ENCODE data around the gene C19orf53. TPM values are rescaled to one million over a fixed set of nuclear protein-coding genes. Genes with fewer than 3 reads are reported as not detected.
A peak's percentile ranks its signal among the peaks of the same experiment; 100 is the strongest.

The C19orf53 gene
- total and polyA plus RNA-seq, 2 of the 13 experiments (the other 11 are each of a cell fraction or from before 2014, with no cell fraction given) = 129 to 130 TPM

DNA sequence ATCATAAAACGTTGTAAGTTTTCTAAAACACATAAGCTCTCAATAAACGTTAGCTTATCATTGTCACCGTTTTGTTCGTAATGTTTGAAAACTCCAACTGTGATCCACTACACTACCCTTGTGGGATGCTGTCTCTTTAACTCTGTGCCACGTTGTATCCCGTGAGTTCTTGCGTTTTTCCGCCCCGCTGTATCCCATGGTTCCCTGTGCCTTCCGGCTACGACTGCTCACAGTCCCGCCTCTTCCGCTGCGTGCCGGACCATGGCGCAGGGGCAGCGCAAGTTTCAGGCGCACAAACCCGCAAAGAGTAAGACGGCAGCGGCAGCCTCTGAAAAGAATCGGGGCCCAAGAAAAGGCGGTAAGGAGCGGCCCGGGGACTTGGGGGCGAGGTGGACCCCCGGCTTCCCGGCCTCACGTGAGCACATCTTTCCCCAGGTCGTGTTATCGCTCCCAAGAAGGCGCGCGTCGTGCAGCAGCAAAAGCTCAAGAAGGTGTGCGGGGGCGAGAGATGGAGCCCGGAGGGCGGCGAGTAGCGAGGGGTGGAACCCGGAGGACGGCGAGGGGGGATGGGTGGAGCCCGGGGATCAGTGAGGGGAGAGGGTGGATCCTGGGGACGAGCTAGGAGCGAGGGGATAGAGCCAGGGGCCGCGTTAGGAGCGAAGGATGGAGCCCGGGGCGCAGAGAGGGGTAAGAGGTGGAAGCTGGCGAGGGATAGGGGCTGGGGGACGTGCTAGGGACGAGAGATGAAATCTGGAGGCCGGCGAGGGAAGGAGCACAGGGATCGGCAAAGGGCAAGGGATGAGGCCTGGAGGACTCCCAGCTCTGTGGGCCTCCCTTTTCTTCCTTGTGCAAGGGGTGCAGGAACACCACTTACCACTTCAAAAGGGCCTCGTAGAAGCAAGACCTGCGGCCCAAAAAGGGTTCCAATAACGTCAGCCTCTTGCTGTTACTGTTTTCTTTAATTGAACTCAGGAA lies at the start of gene C19orf53 (continued):
- TF ChIP-seq MIER2 (CRISPR knock-in tag; IDR thresholded peaks at IDR 0.05) (no peak), NR1H2 (CRISPR knock-in tag; IDR thresholded peaks at IDR 0.05; ENCODE audit: borderline replicate concordance, low read depth) (no peak; the same call in 1 of the 2 replicates), ZNF616 (CRISPR knock-in tag; IDR thresholded peaks at IDR 0.05; ENCODE audit: low read depth) (peak; percentile 42), ZNF644 (CRISPR knock-in tag; IDR thresholded peaks at IDR 0.05; ENCODE audit: low read depth) (no peak), ZNF296 (CRISPR knock-in tag; conservative IDR thresholded peaks at IDR 0.05) (no peak), IKZF1 (IDR thresholded peaks at IDR 0.05) (no peak), SMAD3 (CRISPR knock-in tag; IDR thresholded peaks at IDR 0.05) (peak; percentile 99), KLF15 (CRISPR knock-in tag; IDR thresholded peaks at IDR 0.05; ENCODE audit: borderline replicate concordance) (no peak; the same call in 1 of the 2 replicates), SALL2 (CRISPR knock-in tag; IDR thresholded peaks at IDR 0.05) (peak; percentile 96), ZMAT3 (CRISPR knock-in tag; conservative IDR thresholded peaks at IDR 0.05) (no peak; the same call in 1 of the 2 replicates), NBN (conservative IDR thresholded peaks at IDR 0.05) (no peak), ZKSCAN5 (CRISPR knock-in tag; IDR thresholded peaks at IDR 0.05) (peak; percentile 65; the same call in 1 of the 2 replicates), MXI1 (IDR thresholded peaks at IDR 0.05; ENCODE audit: borderline replicate concordance, low read depth, low read length) (peak; percentile 81; the same call in 2 of the 3 replicates), HNF4G (IDR thresholded peaks at IDR 0.05; ENCODE audit: borderline replicate concordance, low read depth, low read length) (no peak), HNF4G (CRISPR knock-in tag; IDR thresholded peaks at IDR 0.05; ENCODE audit: borderline replicate concordance, low read depth) (0 out of 2 replicates have a peak, but pooled peaks have one; percentile 17), U2AF2 (IDR thresholded peaks at IDR 0.05; ENCODE audit: low read depth, low read length) (no peak)
- TF ChIP-seq, protein P1, sequence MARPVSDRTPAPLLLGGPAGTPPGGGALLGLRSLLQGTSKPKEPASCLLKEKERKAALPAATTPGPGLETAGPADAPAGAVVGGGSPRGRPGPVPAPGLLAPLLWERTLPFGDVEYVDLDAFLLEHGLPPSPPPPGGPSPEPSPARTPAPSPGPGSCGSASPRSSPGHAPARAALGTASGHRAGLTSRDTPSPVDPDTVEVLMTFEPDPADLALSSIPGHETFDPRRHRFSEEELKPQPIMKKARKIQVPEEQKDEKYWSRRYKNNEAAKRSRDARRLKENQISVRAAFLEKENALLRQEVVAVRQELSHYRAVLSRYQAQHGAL (CRISPR knock-in tag; IDR thresholded peaks at IDR 0.05; ENCODE audit: not compliant biosample characterization) = no peak
- TF ChIP-seq, protein P2, sequence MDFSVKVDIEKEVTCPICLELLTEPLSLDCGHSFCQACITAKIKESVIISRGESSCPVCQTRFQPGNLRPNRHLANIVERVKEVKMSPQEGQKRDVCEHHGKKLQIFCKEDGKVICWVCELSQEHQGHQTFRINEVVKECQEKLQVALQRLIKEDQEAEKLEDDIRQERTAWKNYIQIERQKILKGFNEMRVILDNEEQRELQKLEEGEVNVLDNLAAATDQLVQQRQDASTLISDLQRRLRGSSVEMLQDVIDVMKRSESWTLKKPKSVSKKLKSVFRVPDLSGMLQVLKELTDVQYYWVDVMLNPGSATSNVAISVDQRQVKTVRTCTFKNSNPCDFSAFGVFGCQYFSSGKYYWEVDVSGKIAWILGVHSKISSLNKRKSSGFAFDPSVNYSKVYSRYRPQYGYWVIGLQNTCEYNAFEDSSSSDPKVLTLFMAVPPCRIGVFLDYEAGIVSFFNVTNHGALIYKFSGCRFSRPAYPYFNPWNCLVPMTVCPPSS (IDR thresholded peaks at IDR 0.05) = no peak
- TF ChIP-seq, protein P3, sequence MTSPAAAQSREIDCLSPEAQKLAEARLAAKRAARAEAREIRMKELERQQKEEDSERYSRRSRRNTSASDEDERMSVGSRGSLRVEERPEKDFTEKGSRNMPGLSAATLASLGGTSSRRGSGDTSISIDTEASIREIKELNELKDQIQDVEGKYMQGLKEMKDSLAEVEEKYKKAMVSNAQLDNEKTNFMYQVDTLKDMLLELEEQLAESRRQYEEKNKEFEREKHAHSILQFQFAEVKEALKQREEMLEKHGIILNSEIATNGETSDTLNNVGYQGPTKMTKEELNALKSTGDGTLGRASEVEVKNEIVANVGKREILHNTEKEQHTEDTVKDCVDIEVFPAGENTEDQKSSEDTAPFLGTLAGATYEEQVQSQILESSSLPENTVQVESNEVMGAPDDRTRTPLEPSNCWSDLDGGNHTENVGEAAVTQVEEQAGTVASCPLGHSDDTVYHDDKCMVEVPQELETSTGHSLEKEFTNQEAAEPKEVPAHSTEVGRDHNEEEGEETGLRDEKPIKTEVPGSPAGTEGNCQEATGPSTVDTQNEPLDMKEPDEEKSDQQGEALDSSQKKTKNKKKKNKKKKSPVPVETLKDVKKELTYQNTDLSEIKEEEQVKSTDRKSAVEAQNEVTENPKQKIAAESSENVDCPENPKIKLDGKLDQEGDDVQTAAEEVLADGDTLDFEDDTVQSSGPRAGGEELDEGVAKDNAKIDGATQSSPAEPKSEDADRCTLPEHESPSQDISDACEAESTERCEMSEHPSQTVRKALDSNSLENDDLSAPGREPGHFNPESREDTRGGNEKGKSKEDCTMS (CRISPR knock-in tag; conservative IDR thresholded peaks at IDR 0.05) = 0 out of 2 replicates have a peak, but pooled peaks have one; percentile 42
- TF ChIP-seq, protein P4, sequence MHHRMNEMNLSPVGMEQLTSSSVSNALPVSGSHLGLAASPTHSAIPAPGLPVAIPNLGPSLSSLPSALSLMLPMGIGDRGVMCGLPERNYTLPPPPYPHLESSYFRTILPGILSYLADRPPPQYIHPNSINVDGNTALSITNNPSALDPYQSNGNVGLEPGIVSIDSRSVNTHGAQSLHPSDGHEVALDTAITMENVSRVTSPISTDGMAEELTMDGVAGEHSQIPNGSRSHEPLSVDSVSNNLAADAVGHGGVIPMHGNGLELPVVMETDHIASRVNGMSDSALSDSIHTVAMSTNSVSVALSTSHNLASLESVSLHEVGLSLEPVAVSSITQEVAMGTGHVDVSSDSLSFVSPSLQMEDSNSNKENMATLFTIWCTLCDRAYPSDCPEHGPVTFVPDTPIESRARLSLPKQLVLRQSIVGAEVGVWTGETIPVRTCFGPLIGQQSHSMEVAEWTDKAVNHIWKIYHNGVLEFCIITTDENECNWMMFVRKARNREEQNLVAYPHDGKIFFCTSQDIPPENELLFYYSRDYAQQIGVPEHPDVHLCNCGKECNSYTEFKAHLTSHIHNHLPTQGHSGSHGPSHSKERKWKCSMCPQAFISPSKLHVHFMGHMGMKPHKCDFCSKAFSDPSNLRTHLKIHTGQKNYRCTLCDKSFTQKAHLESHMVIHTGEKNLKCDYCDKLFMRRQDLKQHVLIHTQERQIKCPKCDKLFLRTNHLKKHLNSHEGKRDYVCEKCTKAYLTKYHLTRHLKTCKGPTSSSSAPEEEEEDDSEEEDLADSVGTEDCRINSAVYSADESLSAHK (CRISPR knock-in tag; IDR thresholded peaks at IDR 0.05; ENCODE audit: borderline replicate concordance) = no peak
- TF ChIP-seq, protein P5, sequence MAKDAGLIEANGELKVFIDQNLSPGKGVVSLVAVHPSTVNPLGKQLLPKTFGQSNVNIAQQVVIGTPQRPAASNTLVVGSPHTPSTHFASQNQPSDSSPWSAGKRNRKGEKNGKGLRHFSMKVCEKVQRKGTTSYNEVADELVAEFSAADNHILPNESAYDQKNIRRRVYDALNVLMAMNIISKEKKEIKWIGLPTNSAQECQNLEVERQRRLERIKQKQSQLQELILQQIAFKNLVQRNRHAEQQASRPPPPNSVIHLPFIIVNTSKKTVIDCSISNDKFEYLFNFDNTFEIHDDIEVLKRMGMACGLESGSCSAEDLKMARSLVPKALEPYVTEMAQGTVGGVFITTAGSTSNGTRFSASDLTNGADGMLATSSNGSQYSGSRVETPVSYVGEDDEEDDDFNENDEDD (CRISPR knock-in tag; IDR thresholded peaks at IDR 0.05; ENCODE audit: borderline replicate concordance) = peak; percentile 78

All from HepG2 (cell line).